ENCODE measurements around the gene RAX2.

The RAX2 gene

DNA sequence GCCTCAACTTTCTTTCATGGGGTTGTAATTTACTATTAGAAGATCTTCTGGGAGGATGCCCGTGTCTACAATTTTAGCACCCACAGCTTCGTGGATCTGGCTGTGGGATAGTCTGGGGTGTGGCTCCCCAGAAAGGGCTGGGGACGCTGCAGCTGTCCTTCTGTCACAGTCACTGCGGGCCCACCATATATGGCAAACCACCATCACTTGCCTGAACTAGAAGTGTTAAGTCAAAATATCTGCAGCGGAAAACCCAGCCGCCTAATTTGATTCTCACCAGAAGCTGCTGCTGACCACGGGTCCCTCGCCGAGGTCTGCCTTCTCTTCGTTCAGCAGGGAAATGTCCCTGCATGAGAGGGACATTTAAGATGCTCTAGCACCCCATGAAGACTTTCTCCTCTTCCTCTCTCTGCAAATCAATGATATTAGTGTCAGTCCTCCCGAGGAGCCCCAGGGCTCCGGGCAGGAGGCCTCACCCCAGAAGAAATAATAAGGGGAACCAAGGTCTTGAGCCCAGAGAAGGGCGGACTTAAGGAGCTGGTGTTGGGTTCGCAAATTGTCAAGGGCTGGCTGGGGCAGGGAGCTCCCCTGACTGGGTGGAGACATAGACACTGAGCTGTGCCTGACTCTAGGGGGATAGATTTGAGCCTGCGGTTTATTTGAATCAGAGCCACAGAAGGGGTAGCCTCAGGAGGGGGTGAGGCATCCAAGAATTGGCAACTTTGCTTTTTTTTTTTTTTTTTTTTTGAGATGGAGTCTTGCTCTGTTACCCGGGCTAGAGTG lies 17.2 kb upstream of the RAX2 start:
- TF ChIP-seq, protein P1, sequence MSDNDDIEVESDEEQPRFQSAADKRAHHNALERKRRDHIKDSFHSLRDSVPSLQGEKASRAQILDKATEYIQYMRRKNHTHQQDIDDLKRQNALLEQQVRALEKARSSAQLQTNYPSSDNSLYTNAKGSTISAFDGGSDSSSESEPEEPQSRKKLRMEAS (IDR thresholded peaks at IDR 0.05; ENCODE audit: low read depth, low read length) = no peak
- no peak for TF ChIP-seq MYC (IDR thresholded peaks at IDR 0.05; ENCODE audit: low read depth, low read length)
- TF ChIP-seq POLR2A (IDR thresholded peaks at IDR 0.05; ENCODE audit: extremely low read depth, insufficient read length) = no peak
- TF ChIP-seq, protein P2, sequence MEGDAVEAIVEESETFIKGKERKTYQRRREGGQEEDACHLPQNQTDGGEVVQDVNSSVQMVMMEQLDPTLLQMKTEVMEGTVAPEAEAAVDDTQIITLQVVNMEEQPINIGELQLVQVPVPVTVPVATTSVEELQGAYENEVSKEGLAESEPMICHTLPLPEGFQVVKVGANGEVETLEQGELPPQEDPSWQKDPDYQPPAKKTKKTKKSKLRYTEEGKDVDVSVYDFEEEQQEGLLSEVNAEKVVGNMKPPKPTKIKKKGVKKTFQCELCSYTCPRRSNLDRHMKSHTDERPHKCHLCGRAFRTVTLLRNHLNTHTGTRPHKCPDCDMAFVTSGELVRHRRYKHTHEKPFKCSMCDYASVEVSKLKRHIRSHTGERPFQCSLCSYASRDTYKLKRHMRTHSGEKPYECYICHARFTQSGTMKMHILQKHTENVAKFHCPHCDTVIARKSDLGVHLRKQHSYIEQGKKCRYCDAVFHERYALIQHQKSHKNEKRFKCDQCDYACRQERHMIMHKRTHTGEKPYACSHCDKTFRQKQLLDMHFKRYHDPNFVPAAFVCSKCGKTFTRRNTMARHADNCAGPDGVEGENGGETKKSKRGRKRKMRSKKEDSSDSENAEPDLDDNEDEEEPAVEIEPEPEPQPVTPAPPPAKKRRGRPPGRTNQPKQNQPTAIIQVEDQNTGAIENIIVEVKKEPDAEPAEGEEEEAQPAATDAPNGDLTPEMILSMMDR (IDR thresholded peaks at IDR 0.05; ENCODE audit: low read depth, low read length) = no peak
- no peak for DNase-seq (ENCODE audit: low read depth)
- H3K4me3 ChIP-seq (ENCODE audit: low read depth, low read length) = no peak overlapping the region

DNA sequence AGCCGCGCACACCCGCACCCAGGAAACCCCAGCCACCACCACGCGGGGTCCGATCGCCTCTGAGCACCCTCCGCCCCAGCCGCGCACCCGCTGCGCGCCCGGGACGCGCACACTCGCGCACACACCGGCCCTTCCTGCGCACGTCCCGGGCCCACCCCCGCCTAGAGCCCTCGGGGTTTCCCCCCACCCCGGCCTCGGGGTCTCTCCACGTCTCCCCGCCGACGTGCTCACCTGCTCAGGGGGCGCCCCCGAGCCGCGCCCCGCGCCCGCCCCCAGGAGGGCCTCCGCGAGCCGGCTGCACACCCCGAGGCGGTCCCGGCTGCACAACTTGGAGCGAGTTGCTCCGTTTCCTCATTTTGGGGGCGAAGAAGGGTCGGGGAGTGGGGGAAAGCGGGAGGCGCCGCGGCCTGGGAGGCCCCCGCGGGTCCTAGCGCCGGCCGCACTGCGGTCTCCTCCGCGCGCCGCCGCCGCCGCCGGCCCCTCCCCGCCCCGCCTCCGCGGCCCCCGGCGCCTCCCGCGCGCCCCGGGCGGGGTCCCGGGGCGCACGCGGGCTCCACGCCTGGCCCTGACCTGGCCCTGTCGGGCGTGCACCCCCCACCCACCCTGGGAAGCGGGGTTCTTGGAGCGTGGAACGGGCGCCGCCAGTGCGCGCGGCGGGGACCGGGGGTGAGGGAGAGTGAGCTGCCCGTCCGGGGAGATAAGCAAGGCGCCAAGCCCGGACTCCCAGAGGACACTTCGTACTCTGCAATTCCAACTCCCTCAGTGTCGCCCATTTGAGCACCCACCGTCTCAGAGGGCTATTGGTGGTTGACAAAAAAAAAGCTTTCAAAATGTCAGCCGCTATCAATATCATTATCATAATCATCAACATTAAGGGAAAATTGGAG lies 14.2 kb upstream of the RAX2 start, which contains the start of gene MATK:
MATK (minus strand) TSS at position 444 of the 887 bp plus-strand sequence. CDS start 1,246 bp downstream, outside the sequence.
- DNase-seq (ENCODE audit: low read depth) = peak; percentile 82
- peak within 1 kb of the TSS; percentile 78 for H3K4me3 ChIP-seq (ENCODE audit: low read depth, low read length)
- peak; percentile 35 for TF ChIP-seq POLR2A (IDR thresholded peaks at IDR 0.05; ENCODE audit: extremely low read depth, insufficient read length)
- TF ChIP-seq, protein P1 (IDR thresholded peaks at IDR 0.05; ENCODE audit: low read depth, low read length) = no peak

GRCh38 chr19:3785451-3785937 lies 13.5 kb upstream of the RAX2 start:
- H3K4me3 ChIP-seq (ENCODE audit: low read depth, low read length) = peak overlapping the region; percentile 78
- TF ChIP-seq, protein P2 (IDR thresholded peaks at IDR 0.05; ENCODE audit: low read depth, low read length) = no peak
- TF ChIP-seq, protein P1 (IDR thresholded peaks at IDR 0.05; ENCODE audit: low read depth, low read length) = peak; percentile 63
- TF ChIP-seq MYC (IDR thresholded peaks at IDR 0.05; ENCODE audit: low read depth, low read length) = peak; percentile 12; the same call in 1 of the 2 replicates
- TF ChIP-seq POLR2A (IDR thresholded peaks at IDR 0.05; ENCODE audit: extremely low read depth, insufficient read length) = peak; percentile 19
- DNase-seq (ENCODE audit: low read depth) = peak; percentile 70

GRCh38 chr19:3784607-3785450 lies 12.8 kb upstream of the RAX2 start:
- no peak for DNase-seq (ENCODE audit: low read depth)
- H3K4me3 ChIP-seq (ENCODE audit: low read depth, low read length) = peak overlapping the region; percentile 78
- TF ChIP-seq POLR2A (IDR thresholded peaks at IDR 0.05; ENCODE audit: extremely low read depth, insufficient read length) = no peak
- TF ChIP-seq MYC (IDR thresholded peaks at IDR 0.05; ENCODE audit: low read depth, low read length) = no peak
- TF ChIP-seq, protein P1 (IDR thresholded peaks at IDR 0.05; ENCODE audit: low read depth, low read length) = no peak
- TF ChIP-seq, protein P2 (IDR thresholded peaks at IDR 0.05; ENCODE audit: low read depth, low read length) = no peak

DNA sequence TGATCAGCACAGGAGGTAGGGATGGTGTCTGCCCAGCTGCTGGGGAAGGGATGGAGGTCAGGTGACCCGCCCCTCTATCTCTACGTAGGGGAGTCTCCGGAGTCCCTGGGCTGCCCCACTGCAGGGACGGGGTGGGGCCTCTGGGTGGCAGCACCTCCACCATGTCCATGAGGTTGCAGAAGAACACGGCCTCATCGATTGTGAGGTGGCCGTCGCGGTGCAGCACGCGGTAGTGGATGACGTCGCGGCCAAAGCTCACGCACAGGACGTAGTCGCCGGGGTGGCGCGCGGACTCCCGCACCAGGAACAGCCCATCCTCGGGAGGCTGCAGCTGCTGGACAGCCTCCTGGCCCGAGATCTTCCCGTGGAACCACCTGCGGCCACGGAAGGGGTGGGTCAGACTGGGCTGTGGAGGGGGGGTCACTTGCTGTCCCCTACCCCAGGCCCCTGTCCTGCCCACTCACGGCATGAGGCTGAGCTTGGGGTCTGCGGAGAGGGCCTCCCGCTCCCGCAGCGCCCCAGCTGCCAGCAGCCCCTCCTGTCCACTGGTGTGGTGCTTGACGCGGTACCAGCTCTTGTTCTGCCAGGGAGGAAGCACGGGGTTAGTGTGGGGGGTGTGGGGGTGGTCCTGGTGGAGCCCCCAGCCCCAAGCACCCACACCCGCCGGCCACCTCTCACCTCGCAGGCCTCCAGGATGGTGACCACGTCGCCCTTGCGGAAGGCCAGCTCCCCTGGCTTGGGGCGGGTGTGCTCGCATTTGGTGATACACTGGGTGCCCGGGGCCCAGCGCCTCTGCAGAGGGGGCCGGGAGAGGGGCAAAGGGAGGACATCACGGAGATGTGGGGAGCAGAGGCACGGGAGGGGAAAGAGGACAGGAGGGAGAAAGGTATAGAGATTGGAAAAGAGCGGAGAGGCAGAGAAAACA lies 11.9 kb upstream of the RAX2 start:
- H3K4me3 ChIP-seq (ENCODE audit: low read depth, low read length) = no peak overlapping the region
- peak; percentile 36 for DNase-seq (ENCODE audit: low read depth)
- TF ChIP-seq, protein P2 (IDR thresholded peaks at IDR 0.05; ENCODE audit: low read depth, low read length) = peak; percentile 14
- no peak for TF ChIP-seq POLR2A (IDR thresholded peaks at IDR 0.05; ENCODE audit: extremely low read depth, insufficient read length)
- TF ChIP-seq MYC (IDR thresholded peaks at IDR 0.05; ENCODE audit: low read depth, low read length) = no peak

Data from NB4 (cell line).